ENCODE data around the gene KRTAP1-4. TPM values are rescaled to one million over a fixed set of nuclear protein-coding genes. Genes with fewer than 3 reads are reported as not detected.

The KRTAP1-4 gene
- total and polyA plus RNA-seq, 8 donors = not detected

DNA sequence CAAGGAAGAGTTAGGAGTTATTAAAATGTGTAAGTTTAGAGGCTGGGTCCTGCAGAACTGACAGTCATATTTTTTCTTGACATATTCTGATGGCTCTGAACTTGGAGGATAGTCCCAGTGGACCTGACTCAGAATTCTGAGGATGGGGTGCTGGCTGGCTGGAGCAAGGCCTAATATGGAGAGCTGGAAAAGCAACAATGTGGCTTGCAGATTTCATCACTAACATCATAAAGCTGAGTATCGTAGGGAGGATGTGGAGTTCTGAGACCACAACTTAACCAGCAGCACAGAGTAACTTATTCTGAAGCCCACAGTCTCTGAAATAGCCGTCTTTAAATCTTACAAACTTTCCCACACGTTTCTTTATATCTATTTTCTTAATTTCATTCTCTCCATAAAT is 5.3 kb downstream of the KRTAP1-4 start:
- H3K4me3 ChIP-seq = no peak overlapping the region
- no peaks in the 10 kb centered on the region for H3K9me3 ChIP-seq
- ATAC-seq (no peak), DNase-seq (no peak)
- TF ChIP-seq, protein P1, sequence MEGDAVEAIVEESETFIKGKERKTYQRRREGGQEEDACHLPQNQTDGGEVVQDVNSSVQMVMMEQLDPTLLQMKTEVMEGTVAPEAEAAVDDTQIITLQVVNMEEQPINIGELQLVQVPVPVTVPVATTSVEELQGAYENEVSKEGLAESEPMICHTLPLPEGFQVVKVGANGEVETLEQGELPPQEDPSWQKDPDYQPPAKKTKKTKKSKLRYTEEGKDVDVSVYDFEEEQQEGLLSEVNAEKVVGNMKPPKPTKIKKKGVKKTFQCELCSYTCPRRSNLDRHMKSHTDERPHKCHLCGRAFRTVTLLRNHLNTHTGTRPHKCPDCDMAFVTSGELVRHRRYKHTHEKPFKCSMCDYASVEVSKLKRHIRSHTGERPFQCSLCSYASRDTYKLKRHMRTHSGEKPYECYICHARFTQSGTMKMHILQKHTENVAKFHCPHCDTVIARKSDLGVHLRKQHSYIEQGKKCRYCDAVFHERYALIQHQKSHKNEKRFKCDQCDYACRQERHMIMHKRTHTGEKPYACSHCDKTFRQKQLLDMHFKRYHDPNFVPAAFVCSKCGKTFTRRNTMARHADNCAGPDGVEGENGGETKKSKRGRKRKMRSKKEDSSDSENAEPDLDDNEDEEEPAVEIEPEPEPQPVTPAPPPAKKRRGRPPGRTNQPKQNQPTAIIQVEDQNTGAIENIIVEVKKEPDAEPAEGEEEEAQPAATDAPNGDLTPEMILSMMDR (IDR thresholded peaks at IDR 0.05) = no peak
- H3K36me3 ChIP-seq = no peaks in the 10 kb centered on the region
- no peaks in the 10 kb centered on the region for H3K4me1 ChIP-seq
- no peak overlapping the region for H3K27ac ChIP-seq
- peaks cover 0 to 7% of the 10 kb centered on the region in 2 donors for H3K27me3 ChIP-seq
- intact Hi-C loops (cut with DNase I) = no loop called here

- TF ChIP-seq, protein P1 (IDR thresholded peaks at IDR 0.05) = no peak
- DNase-seq (no peak), ATAC-seq (no peak)
- Histone ChIP-seq H3K27me3 (no peaks in the 10 kb centered on the region), H3K27ac (no peak overlapping the region), H3K4me3 (no peak overlapping the region), H3K36me3 (no peaks in the 10 kb centered on the region), H3K4me1 (no peaks in the 10 kb centered on the region), H3K9me3 (no peaks in the 10 kb centered on the region)
- intact Hi-C loops (cut with DNase I) = no loop called here
Measured at GRCh38 chr17:41020336-41020735, 9.7 kb downstream of the KRTAP1-4 start.

GRCh38 chr17:41019415-41019814 is 10.6 kb downstream of the KRTAP1-4 start:
- ATAC-seq = no peak

DNA sequence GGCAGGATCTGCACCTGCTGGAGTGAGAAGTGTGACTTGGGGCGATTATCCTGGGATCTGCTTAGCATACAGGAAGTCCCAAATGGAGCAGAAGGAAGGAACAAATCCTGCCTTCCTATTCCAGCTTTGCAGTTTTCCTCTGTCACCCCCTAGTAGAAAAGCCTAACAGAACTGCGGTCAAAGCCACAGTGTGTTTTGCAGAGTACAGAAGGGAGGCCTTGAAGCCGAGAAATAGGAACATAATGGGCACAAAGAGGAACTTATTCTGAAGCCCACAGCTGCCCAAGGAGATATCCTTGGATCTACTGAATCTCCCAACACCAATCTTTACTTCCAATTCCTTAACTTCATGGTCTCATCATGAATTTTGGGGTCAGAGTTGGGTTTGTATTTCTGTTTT is 11.5 kb downstream of the KRTAP1-4 start:
- Histone ChIP-seq H3K4me1 (no peaks in the 10 kb centered on the region), H3K4me3 (no peak overlapping the region), H3K9me3 (no peaks in the 10 kb centered on the region), H3K27me3 (no peaks in the 10 kb centered on the region), H3K27ac (no peak overlapping the region), H3K36me3 (no peaks in the 10 kb centered on the region)
- intact Hi-C loops (cut with DNase I) = no loop called here
- TF ChIP-seq, protein P1 (IDR thresholded peaks at IDR 0.05) = no peak
- ATAC-seq (no peak), DNase-seq (no peak)

More at GRCh38 chr17:41019415-41019814, 10.6 kb downstream of the KRTAP1-4 start:
- H3K36me3 ChIP-seq = no peaks in the 10 kb centered on the region
- no peaks in the 10 kb centered on the region for H3K27me3 ChIP-seq
- no peaks in the 10 kb centered on the region for H3K9me3 ChIP-seq
- no peak overlapping the region for H3K27ac ChIP-seq
- no peak for DNase-seq
- TF ChIP-seq, protein P1 (IDR thresholded peaks at IDR 0.05) = no peak
- intact Hi-C loops (cut with DNase I) = no loop called here
- no peak overlapping the region for H3K4me3 ChIP-seq
- no peaks in the 10 kb centered on the region for H3K4me1 ChIP-seq

- DNase-seq (no peak), ATAC-seq (no peak)
- Histone ChIP-seq H3K27me3 (no peaks in the 10 kb centered on the region), H3K4me3 (no peak overlapping the region), H3K36me3 (no peaks in the 10 kb centered on the region), H3K27ac (no peak overlapping the region), H3K4me1 (no peaks in the 10 kb centered on the region), H3K9me3 (no peaks in the 10 kb centered on the region)
- intact Hi-C loops (cut with DNase I) = no loop called here
- TF ChIP-seq, protein P1 (IDR thresholded peaks at IDR 0.05) = no peak
Measured at GRCh38 chr17:41016578-41017215, 13.3 kb downstream of the KRTAP1-4 start.
